CD4-positive, alpha-beta T cell treated with Interleukin-10 for 1 hour (primary cell): Measurements from ENCODE around the gene OR52M1.
"Not testable (repeated sequence)": the region's sequence is repeated elsewhere in the genome, so short reads cannot be mapped to it uniquely, and the experiment has no call there.

Experiments used
- DNase-seq: peaks from one replicate; pipeline ENCODE4 v3.0.0-alpha.2; 2020

The OR52M1 gene, protein sequence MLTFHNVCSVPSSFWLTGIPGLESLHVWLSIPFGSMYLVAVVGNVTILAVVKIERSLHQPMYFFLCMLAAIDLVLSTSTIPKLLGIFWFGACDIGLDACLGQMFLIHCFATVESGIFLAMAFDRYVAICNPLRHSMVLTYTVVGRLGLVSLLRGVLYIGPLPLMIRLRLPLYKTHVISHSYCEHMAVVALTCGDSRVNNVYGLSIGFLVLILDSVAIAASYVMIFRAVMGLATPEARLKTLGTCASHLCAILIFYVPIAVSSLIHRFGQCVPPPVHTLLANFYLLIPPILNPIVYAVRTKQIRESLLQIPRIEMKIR

DNA sequence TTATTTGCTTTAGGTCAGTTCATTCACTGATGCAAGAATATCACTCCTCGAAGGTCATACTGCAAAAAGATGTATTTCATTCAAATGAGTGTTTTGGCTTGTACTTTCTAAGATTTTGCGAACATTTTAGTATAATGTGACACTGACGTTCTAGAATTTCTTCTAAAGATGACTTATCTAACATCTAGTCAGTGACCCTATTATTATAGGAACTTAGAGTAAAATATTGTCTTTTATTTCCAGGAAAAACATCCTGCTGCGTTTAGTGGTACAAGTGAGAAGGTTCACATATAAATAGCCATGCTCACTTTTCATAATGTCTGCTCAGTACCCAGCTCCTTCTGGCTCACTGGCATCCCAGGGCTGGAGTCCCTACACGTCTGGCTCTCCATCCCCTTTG is at the start of gene OR52M1:
Gene OR52M1, plus strand, starts transcription at position 301 of the 400 bp plus-strand sequence. Its CDS starts 0 bp downstream, at position 301.
- DNase-seq = no peak

DNA sequence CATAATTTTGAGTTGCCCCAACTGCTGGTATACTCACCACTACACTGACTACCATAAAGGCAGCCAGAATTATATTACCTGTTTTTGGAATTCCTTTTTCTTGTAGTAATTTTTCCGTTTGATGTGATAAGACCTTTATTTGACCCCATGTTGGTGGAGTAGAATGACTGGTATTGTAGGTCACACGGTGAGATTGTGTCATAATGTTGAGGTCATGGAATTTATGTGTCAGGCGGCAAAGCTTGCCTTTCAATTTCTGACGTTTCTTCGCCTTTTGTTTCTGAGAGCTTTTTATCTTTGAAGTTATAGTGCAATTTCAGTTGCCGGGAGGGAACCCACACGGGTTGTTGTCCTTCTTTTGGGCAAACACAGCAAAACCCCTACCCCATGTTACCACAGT is 49.5 kb upstream of the OR52M1 start:
- DNase-seq = no peak

DNA sequence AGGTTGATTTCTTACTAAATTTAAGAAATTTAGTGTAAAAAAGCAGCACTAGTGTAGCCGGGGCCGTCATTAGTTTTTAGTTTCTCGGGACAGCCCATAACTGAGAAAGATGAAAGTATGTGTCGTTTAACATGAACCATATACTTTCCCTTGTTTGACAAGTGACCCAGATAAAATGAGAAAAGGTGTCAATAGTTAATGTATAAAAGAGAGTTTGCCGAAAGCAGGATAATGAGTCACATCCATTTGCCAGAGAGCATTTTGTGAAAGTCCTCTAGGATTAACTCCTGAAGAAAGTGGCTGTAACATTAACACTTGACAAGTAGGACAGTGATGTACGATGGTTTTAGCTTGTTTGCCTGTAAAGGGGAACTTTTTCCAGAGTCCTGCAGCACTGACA is 49.0 kb upstream of the OR52M1 start:
- DNase-seq = no peak

DNA sequence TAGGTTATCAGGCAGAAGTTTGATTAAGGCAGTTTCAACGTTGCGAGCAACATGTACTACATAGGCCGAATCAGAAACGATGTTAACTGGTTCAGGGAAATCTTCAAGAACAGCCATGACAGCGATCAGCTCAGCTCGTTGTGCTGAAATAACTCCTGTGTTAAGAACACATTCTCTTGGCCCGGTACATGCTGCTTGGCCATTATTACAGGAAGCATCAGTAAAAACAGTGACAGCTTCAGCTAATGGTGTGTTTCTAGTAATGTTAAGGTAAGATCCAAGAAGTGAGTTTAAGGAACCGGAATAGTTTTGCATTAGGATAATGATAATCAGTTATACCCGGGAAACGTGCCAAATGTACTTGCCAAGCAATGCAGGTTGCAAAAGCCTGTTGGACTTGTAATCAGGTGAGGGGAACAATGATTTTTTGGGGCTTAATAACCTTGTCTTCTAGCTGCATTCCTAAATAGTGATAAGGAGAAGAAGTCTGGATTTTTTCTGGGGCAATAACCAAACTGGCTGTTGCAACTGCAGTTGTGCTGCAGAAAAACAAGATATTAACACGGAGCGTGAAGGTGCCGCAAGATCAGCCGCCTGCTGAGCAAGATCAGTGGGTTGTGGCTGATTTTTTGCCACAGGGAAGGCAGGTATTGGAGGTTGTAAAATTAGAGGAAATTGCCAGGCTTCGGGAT is 48.3 kb upstream of the OR52M1 start:
- no peak for DNase-seq

DNA sequence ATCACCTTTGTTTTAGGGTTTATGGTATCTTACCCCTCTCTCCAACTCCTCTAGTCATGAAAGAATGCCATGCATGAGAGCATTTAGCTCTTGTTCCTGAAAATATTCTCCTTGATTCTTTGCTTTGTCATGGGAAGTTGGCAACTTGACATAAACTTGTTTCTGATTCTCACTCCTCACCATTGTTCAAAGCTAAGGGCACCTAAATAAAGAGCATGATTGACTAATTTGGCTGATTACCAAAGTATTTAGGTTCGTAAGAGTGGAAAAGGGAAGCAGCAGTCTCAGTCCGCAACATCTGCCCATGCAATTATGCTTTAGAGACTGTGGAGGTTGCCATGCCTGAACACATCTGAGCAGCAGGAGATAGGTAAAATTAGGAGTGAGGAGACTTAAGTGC is 36.1 kb upstream of the OR52M1 start:
- no peak for DNase-seq

DNA sequence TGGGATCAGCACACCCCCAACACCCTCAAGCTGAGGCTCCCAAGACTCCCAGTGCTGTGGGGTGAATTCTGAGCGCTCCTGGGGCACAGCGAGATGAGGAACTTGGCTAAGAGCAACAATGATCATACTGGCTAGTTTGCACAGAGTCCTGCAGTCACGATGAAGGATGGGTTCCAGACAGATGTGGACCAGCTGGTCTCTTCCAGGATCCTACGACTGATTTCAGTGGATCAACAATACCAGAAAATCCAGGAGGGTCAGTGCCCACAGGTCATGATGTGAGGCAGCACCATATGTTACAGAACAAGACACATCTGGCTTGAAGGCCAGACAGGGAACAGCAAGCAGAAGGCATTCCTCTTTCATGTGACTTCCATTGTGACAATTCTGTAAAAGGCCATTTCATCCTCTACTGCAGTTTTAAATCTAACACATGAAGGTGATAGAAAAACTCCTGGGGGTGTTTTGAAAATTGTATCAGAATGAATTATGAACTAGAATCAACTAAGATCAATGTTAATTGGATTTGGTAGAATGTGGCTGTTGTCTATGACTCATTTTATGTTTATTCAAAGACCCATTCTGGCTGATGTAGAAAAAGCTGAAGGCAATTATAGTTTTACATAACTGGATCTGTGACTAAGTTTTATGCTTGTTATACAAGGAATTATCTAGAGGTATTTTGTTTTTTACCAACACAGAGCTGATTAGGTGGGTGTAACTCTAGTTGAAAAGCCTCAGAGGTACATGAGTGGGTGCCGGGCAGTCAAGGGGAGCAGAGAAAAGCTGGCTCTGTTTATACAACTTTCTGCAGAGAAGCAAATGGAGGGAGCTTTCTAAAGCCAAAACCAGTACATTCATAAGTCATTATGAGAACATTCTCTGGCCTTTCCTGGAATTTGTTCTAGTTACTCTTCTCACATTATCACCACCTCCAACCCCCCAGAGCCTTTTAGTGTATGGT is 33.4 kb upstream of the OR52M1 start:
- DNase-seq = no peak

DNA sequence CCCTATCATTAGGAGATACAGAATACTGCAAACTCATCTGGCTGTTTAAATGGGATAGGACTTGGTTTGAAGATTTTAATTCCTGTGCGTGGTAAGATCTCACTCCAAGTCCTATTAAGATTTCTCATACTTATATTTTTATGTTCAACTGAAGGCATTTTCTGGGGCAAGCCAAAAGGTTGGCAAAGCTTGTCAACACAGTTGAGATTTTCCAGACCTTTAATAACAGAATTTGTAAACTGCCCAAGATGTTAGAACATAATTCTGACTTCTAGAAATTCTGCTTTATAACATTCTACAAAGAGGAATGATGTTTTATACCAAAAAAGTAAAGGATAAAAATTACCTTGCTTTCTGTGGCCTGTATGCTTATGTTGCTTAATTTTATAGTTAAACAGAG is 30.8 kb upstream of the OR52M1 start:
- no peak for DNase-seq

DNA sequence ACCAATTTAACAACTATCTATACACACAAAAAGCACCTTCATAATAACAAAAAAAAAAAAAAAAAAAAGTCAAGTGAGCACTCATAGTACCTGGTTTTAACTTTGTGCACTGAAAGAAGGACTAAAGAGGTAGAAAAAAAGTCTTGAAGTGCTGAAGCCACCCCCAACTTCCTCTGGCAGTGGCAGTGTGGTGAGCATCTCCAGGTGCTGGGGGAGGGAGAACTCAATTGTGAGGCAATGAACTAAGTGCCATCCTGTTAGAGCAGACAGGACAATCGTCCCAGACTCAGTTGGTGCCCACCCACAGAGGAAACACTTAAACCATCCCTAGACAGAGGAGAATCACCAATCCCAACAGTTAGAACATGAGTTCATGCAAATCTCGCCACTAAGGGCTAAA is 22.7 kb upstream of the OR52M1 start:
- DNase-seq = no peak

DNA sequence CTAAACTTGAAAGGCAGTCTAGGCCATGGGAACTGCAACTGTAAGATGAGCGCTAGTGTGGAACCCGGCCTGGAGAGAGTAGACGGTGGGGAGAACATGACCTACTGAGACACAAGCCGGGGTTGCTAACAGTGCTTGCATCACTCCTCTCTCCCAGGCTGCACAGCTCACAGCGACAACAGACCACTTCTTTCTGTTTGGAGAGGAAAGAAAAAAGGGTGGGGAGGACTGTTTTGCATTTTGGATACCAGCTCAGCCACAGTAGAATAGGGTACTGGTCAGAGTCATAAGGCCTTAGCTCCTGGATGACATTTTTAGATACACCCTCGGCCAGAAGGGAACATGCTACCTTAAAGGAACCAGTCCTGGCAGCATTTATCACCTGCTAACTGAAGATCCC is 22.2 kb upstream of the OR52M1 start:
- no peak for DNase-seq

DNA sequence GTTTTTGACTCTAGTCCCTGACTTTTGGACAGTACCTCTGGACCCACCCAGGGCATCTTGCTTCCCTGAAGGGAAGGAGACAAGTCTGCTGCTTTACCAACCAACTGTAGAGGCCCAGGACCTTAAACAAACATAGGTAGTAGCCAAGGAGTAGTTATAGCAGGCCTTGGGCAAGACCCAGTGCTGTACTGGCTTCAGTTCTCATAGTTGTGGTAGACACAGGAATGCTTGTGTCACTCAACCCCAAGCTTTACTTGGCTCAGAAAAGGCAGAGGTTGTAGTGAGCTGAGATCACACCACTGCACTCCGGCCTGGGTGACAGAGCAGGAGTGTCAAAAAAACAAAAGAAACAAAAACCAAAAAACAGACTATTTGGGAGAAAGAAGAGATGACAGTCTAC is 21.3 kb upstream of the OR52M1 start:
- DNase-seq = no peak

DNA sequence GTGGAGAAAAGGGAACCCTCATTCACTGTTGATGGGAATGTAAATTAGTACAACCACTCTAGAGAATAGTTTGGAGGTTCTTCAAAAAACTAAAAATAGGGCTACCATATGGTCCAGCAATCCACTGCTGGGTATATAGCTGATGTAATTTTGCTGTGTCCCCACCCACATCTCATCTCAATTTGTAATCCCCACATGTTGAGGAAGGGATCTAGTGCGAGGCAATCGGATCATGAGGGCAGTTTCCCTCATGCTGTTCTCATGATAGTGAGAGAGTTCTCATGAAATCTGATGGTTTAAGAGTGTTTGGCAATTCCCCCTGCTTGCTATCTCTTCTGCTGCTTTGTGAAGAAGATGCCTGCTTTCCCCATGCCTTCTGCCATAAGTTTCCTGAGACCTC is 17.1 kb upstream of the OR52M1 start:
- DNase-seq = no peak

DNA sequence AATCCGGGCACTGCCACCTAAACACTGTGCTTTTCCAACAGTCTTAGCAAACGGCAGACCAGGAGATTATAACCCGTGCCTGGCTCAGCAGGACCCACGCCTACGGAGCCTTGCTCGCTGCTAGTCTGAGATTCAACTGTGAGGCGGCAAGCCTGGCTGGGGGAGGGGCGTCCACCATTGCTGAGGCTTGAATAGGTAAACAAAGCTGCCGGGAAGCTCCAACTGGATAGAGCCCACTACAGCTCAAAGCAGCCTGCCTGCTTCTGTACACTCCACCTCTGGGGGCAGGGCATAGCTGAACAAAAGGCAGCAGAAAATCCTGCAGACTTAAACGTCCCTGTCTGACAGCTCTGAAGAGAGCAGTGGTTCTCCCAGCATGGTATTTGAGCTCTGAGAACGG is 13.3 kb upstream of the OR52M1 start:
- DNase-seq = not testable (repeated sequence)

DNA sequence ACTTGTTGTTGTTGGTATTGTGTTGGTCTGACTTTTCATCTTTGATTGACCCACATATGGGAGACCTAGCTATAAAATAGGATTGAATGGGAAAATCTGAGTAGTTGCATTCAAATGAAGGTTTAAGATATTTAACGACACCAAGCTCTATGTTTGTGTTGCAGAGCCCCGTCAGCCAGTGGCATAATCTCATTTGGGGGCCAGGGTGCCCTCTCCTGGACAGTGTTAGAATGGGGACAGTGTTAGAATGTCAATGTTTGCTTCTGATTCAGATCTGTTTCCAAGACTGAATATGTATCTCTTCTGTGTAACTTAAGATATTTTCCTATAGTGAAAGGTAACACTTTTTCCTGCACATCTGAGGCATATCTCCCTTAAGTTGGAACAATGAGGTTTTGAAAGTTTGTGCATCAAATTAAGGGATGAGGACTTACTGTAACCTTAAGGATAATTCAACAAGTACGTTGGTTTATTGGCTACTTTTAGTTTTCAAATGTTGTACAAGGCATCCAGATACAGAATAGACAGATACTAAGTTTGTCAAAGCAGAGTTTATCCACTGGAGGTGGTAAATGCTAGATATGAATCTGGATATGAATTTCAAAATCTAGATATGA is 5.3 kb upstream of the OR52M1 start:
- peak; percentile 39 for DNase-seq

DNA sequence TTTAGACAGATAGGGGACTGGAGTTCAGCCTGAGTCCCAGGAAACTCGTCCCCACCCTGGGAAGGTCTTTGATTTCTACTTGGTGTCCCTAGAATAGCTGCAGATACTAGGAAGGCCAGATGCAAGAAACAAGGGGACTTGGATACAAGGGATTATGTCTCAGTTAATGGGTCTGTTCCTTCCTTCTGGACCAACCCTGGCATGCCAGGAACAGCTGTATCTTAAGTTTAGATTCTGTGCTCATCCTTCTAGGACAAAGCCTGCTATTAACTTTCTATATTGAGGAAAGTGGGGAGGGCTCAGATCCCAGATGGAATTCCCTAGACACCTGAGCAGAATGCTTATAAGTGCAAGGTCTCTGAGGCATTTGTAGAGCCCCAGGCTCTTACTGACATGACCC is 3.9 kb upstream of the OR52M1 start:
- DNase-seq = no peak

DNA sequence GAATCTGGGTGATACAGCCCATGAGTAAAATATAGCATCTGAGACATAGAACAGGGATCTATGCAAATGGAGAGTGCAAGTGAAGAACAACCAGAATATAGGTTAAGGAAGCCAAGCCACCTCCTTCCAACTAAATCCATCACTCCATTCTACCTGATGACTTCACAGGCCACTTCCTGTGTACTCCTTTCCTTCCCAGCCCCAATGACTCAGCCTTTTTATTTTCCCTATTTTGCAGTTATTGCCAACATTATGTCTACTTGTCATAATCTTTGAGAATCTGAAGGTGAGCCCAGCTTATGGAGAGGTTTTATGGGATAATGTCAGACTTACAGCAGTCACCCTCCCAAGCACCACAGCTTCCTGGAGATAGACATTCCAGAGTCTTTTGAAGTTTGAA is 1.4 kb upstream of the OR52M1 start:
- no peak for DNase-seq

DNA sequence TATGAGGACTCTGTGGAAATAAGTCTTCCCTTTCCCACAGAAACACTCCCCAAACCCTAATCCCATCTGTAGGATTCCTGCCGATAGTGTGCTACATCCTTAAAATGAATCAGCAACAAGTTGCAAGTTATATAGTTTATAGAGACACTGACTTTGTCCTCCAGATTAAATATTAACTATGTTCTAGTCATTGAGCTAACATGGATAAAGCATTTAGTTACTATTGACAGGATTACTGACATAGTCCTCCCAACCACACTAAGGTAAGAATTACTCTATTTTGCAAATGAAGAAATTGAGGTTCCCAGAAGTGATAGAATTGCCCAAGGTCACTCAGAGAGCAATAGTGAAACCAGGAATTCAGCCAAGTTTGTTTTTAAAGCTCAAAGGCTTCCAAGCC is 1.9 kb downstream of the OR52M1 start:
- DNase-seq = no peak

DNA sequence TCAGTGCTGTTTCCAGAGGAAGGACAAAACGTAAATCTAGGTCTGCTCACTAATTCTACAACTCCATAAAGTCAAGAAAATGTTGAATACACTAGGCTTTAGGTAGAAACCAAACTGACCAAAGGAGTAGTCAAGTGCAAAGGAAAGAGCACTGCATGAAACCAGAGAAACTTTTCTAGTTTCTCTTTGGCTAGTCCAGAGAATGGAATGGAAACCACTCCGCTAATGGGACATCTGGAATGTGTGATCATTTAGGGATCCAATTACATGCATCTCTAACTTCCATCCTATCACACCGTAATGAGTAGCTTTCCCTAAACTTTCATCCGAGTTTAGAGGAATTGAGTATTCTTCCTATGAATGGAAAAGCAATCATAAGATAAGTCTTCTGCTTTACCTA is 2.4 kb downstream of the OR52M1 start:
- no peak for DNase-seq

DNA sequence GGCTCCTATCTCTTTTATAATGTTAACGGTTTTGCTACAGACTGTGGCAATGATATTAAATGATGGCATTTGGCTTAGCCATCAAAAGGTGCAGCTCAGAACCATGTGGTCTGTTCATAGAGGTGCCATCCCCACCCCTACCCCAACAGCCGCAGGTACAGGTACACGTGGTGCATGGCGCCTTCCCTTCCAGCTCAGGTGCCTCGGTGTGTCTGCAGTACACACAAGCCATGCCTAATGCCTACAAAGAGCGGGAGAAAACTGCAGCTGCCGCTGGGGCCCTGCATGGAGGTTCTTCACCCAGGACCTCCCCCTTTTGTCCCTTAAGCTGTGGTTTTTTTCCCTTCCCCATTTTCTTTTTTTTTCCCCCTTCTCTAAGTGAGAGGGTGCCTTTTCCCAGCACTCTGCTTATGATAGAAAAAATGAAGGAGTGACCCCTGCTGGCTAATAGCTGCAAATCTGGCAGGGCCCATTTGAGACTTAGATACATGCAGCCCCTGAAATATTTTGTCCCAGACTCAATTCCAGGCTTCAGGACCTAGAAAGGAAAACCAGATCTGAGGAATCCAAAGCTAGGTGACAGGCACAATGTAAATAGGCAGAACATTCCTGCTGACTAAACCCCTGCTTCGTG is 6.5 kb downstream of the OR52M1 start:
- DNase-seq = no peak

DNA sequence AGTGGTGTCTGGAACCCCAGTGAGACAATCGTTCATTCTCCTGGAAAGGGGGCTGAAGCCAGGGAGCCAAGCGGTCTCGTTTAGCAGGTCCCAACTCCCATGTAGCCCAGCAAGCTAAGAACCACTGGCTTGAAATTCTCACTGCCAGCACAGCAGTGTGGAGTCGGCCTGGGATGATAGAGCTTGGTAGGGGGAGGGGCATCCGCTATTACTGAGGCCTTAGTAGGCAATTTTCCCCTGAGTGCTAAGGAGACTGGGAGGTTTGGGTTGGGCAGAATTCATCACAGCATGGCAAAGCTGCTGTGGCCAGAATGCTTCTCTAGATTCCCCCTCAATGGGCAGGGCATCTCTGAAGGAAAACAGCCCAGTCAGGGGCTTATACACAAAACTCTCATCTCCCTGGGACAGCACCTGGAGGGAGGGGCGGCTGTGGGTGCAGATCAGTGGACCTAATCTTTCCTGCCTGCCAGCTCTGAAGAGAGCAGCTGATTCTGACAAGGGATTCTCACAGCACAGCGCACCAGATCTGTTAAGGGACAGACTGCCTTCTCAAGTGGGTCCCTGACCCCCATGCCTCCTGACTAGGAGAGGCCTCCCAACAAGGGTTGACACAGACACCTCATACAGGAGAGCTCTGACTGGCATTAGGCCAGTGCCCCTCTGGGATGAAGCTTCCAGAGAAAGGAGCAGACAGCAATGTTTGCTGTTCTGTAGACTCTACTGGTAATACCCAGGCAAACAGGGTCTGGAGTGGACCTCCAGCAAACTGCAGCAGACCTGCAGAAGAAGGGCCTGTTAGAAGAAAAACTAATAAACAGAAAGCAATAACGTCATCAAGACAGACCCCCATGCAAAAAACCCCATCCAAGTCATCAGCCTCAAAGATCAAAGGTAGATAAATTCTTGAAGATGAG is 14.8 kb downstream of the OR52M1 start:
- DNase-seq = no peak

DNA sequence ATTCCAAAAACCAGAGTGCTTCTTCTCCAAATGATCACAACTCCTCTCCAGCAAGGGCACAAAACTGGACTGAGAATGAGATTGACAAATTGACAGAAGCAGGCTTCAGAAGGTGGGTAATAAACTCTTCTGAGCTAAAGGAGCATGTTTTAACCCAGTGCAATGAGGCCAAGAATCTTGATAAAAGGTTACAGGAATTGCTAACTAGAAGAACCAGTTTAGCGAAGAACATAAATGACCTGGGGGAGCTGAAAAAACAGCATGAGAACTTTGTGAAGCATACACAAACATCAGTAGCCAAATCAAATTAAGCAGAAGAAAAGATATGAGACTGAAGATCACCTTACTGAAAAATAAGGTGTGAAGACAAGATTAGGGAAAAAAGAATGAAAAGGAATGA is 15.5 kb downstream of the OR52M1 start:
- no peak for DNase-seq

DNA sequence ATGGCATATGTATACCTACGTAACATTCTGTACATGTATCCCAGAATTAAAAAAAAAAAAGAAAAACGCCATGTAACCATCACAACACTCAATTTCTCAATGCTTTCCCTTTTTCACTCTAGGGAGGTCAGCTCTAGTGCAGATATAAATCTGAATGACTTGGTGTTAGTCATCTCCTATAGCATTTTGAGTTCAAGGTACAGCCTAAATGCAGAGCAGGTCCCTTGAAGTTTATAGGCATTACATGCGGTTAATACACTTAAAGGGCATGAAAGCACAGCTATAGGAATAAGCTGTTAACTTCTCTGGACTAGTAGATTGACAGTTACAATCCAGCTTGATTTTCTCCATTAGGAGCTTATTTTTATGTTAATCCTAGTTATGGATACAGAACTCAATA is 20.4 kb downstream of the OR52M1 start:
- no peak for DNase-seq

DNA sequence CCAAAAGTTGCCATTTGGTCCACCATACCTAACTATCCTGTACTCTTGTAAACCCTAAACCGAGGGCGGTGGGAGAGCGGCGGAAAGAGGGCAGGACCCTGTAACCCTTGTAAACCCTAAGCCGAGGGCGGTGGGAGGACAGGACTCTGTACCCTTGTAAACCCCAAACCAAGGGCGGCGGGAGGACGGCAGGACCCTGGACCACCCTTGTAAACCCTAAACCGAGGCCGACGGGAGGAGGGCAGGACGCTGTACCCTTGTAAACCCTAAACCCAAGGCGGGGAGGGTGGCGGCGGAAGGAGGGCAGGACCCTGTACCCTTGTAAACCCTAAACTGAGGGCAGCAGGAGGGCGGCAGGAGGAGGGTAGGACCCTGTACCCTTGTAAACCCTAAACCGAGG is 24.1 kb downstream of the OR52M1 start:
- DNase-seq = no peak
